Smooth muscle cell (in vitro differentiated cells): ENCODE results near the gene CERK. TPM values are rescaled to one million over a fixed set of nuclear protein-coding genes. Genes with fewer than 3 reads are reported as not detected.

Experiments
- DNase-seq: peaks from one replicate; lab custom pipeline; 2025; ENCODE audit not compliant: unreplicated experiment; lab: John Stamatoyannopoulos, UW
- H2AFZ ChIP-seq: fragments of 200-600 bp; sonication (generic); 2 replicates; pipeline ENCODE4 v1.6.0; 2016; ENCODE audit warnings: antibody characterized with exemption, low read depth, mild to moderate bottlenecking
- H3F3A ChIP-seq: fragments of 200-600 bp; sonication (generic); 2 replicates; pipeline ENCODE4 v1.6.0; 2017; ENCODE audit warnings: antibody characterized with exemption, low read depth
- H3K27ac ChIP-seq: fragments of 200-600 bp; sonication (generic); 2 replicates; pipeline ENCODE4 v1.5.1; 2016; ENCODE audit warnings: low read depth, mild to moderate bottlenecking
- H3K27me3 ChIP-seq: fragments of 200-600 bp; sonication (generic); 2 replicates; pipeline ENCODE4 v1.6.1; 2016; ENCODE audit warnings: low read depth, mild to moderate bottlenecking
- H3K36me3 ChIP-seq: fragments of 200-600 bp; sonication (generic); 2 replicates; pipeline ENCODE4 v1.5.1; 2016; ENCODE audit warnings: low read depth
- H3K4me1 ChIP-seq: fragments of 200-600 bp; sonication (generic); 2 replicates; pipeline ENCODE4 v1.5.1; 2016; ENCODE audit warnings: low read depth
- H3K4me2 ChIP-seq: fragments of 200-600 bp; sonication (generic); 2 replicates; pipeline ENCODE4 v1.6.0; 2016; ENCODE audit warnings: mild to moderate bottlenecking
- H3K4me3 ChIP-seq: fragments of 200-600 bp; sonication (generic); 2 replicates; pipeline ENCODE4 v1.5.1; 2016; ENCODE audit warnings: mild to moderate bottlenecking
- H3K79me2 ChIP-seq: fragments of 200-600 bp; sonication (generic); 2 replicates; pipeline ENCODE4 v1.6.0; 2016; ENCODE audit warnings: low read depth, mild to moderate bottlenecking
- H3K9ac ChIP-seq: fragments of 200-600 bp; sonication (generic); 2 replicates; pipeline ENCODE4 v1.6.0; 2016; ENCODE audit warnings: low read depth
- H3K9me3 ChIP-seq: fragments of 200-600 bp; sonication (generic); replicated peaks from 2 replicates; pipeline ENCODE4 v1.5.1; 2016; ENCODE audit warnings: low read depth
- H4K20me1 ChIP-seq: fragments of 200-600 bp; sonication (generic); 2 replicates; pipeline ENCODE4 v1.6.0; 2016; ENCODE audit warnings: low read depth
- WGBS: methylation state at CpG from one replicate; pipeline ENCODE4 v1.1.7; 2016; ENCODE audit warnings: low lambda C conversion rate; 5-methylcytosine and 5-hydroxymethylcytosine counted together
- polyA plus RNA-seq: library from polyadenylated mRNA; unstranded; fragments of >200 nt; fragmentation: Nextera tagmentation; extraction: Ambion mirVana; gene quantifications from 2 replicates; pipeline ENCODE4 v1.2.1, GENCODE V29; 2016
- total RNA-seq: library from RNA; depleted of rRNA; stranded (reverse); fragments of >200 nt; gene quantifications from 2 replicates; pipeline ENCODE4 v1.2.3, GENCODE V29; 2014
- TF ChIP-seq, protein P1 (sequence below): fragments of 200-600 bp; sonication (generic); IDR thresholded peaks from 2 replicates; pipeline ENCODE4 v1.5.1; 2017; ENCODE audit warnings: borderline replicate concordance, mild to moderate bottlenecking, antibody characterized with exemption; ENCODE audit not compliant: insufficient read depth, poor library complexity, severe bottlenecking

The CERK gene
- total and polyA plus RNA-seq, 2 experiments from 2014 or later: 25.4 to 25.6 TPM

DNA sequence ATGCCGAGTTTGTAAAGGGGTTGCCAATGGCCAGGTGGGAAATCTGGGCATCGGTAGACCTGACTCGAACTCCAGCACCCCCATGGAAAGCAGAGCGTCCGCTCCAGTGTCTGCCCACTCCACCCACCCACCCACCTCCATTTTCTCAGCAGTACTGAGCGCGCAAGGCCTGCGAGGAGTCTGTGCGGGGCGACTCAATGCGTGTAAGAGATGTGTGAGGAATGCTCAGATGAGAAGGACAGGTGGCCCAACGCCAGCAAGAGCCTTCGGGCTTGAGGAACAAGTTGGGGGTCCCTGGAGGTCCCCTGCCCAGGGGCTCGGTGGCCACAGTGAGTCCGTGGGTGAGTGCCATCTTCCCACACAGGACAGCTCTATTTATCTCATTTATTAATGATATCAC lies 50.6 kb downstream of the CERK start:
- Histone ChIP-seq H3K9ac (no peak overlapping the region), H3K36me3 (peaks cover 7% of the 10 kb centered on the region), H3K9me3 (no peaks in the 10 kb centered on the region), H4K20me1 (no peaks in the 10 kb centered on the region), H3K4me3 (no peak overlapping the region), H3K27me3 (no peaks in the 10 kb centered on the region), H3K4me1 (no peaks in the 10 kb centered on the region), H3K79me2 (no peaks in the 10 kb centered on the region), H3K27ac (no peak overlapping the region), H3K4me2 (no peak overlapping the region), H3F3A (no peaks in the 10 kb centered on the region), H2AFZ (no peak overlapping the region)
- TF ChIP-seq, protein P1, sequence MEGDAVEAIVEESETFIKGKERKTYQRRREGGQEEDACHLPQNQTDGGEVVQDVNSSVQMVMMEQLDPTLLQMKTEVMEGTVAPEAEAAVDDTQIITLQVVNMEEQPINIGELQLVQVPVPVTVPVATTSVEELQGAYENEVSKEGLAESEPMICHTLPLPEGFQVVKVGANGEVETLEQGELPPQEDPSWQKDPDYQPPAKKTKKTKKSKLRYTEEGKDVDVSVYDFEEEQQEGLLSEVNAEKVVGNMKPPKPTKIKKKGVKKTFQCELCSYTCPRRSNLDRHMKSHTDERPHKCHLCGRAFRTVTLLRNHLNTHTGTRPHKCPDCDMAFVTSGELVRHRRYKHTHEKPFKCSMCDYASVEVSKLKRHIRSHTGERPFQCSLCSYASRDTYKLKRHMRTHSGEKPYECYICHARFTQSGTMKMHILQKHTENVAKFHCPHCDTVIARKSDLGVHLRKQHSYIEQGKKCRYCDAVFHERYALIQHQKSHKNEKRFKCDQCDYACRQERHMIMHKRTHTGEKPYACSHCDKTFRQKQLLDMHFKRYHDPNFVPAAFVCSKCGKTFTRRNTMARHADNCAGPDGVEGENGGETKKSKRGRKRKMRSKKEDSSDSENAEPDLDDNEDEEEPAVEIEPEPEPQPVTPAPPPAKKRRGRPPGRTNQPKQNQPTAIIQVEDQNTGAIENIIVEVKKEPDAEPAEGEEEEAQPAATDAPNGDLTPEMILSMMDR: no peak
- 95% methylated on average over 15 of the region's 15 CpGs for WGBS
- DNase-seq: no peak

DNA sequence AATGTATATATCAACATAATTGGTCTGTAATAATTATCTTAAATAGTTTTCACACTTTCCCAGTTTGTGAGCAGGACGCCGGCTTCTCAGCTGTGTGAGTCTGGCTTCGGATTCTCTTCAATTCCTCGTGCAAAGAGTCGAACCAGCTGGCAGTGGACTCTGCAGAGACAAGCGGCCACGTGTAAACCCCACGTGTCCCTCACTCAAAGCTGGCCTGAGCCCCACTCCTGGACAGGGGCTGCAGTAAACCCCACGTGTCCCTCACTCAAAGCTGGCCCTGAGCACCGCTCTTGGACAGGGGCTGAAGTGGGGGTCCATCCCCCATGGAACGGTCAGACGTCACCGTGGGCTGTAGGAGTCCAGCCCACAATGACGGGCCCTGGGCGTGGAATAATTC lies 51.0 kb downstream of the CERK start:
- H3K36me3 ChIP-seq: peaks cover 7% of the 10 kb centered on the region
- H3K4me3 ChIP-seq: no peak overlapping the region
- H3K4me2 ChIP-seq: no peak overlapping the region
- no peaks in the 10 kb centered on the region for H3K4me1 ChIP-seq
- no peak overlapping the region for H3K9ac ChIP-seq
- TF ChIP-seq, protein P1: no peak
- H3K27me3 ChIP-seq: no peaks in the 10 kb centered on the region
- 94% methylated on average over 15 of the region's 15 CpGs for WGBS
- no peaks in the 10 kb centered on the region for H4K20me1 ChIP-seq
- DNase-seq: no peak
- no peak overlapping the region for H3K27ac ChIP-seq
- H3K9me3 ChIP-seq: no peaks in the 10 kb centered on the region
- H3F3A ChIP-seq: no peaks in the 10 kb centered on the region
- no peak overlapping the region for H2AFZ ChIP-seq
- no peaks in the 10 kb centered on the region for H3K79me2 ChIP-seq

DNA sequence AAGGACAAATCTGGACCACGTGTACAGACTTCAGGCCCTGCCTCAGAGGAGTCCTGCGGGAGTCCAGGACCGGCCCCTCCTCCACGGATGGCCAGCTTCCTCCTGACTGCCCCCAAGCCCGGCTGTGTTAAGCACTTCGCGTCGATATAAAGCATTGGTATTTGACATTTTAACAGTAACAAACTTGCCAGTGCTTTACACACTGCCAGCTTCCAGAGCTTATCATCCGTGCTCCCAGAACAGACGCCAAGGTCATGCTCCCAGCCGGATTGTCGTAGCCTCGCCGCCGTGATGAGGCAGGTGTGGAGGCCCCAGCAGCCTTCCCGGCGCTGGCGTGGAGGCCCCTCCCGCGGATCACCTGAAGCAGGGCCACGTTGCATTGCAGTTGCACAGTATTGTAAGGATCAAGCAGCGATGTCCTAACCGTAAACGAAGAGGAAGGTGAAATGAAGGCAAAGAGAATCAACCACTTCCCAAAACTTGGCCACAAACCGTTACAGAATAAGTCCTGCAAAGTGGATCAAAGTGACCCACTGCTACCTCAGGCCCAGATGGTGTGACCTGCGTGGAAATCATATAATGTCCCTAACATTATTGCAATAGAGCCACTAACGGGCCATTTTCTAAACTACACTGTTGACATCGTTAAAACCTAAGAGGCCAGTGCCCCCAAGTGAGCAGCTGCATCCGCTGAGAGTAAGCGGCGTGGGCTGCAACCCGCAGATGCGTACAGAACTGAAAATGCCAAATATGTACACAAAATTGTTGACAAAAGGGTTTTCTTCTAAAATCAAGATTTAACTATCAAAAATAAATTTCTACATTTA lies 51.6 kb downstream of the CERK start:
- Histone ChIP-seq H3K9ac (no peak overlapping the region), H3K4me2 (no peak overlapping the region), H3K9me3 (no peaks in the 10 kb centered on the region), H3K4me3 (no peak overlapping the region), H3K27me3 (no peaks in the 10 kb centered on the region), H3K27ac (no peak overlapping the region), H3K79me2 (no peaks in the 10 kb centered on the region), H2AFZ (no peak overlapping the region), H3F3A (no peaks in the 10 kb centered on the region), H4K20me1 (no peaks in the 10 kb centered on the region), H3K4me1 (no peaks in the 10 kb centered on the region), H3K36me3 (peaks cover 7% of the 10 kb centered on the region)
- DNase-seq: no peak
- 95% methylated on average over 33 of the region's 33 CpGs for WGBS
- TF ChIP-seq, protein P1: no peak

DNA sequence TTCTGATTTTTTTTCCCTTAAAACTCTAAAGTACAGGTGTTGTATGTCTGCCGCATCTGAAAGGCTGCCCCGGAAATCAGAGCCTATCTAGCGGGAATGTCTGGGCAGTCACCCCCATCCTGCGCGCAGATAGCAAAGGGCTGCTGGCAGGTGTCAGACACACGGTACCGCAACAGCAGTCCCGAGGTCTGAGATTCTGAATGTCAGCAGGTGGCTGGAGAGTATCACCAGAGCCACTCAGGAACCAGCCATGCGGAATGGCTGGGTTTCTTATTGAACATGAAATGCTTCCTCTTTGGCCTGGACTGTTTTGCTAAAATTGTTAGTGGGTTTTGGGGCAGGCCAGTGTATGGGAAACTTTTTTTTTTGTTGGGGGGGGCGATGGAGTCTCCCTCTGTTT lies 53.3 kb downstream of the CERK start:
- no peaks in the 10 kb centered on the region for H4K20me1 ChIP-seq
- H3K9me3 ChIP-seq: no peaks in the 10 kb centered on the region
- H2AFZ ChIP-seq: no peak overlapping the region
- H3K4me1 ChIP-seq: no peaks in the 10 kb centered on the region
- H3K36me3 ChIP-seq: no peaks in the 10 kb centered on the region
- H3K4me3 ChIP-seq: no peak overlapping the region
- no peaks in the 10 kb centered on the region for H3F3A ChIP-seq
- DNase-seq: no peak
- no peaks in the 10 kb centered on the region for H3K79me2 ChIP-seq
- TF ChIP-seq, protein P1: no peak
- H3K27me3 ChIP-seq: no peaks in the 10 kb centered on the region
- no peak overlapping the region for H3K9ac ChIP-seq
- WGBS: 93% methylated on average over 10 of the region's 10 CpGs
- no peak overlapping the region for H3K27ac ChIP-seq
- H3K4me2 ChIP-seq: no peak overlapping the region
